HepG2 (cell line): Measurements from ENCODE around the gene GALNT11. TPM values are rescaled to one million over a fixed set of nuclear protein-coding genes. Genes with fewer than 3 reads are reported as not detected.

Source experiments
- ATAC-seq: fragments of 200-7000 bp; cut with Tn5 transposase; 3 replicates; pipeline ENCODE4 v1.9.1; 2020; ENCODE audit warnings: mild to moderate bottlenecking, moderate library complexity
- BruUV-seq: library from RNA; stranded (reverse); fragments of 400-500 nt; replicated peaks from 2 replicates; lab custom pipeline; 2021; lab: Mats Ljungman, UMichigan
- CTCF ChIA-PET: fragments of 300-600 bp; formaldehyde crosslinking; extraction: SDS; loops from one replicate; lab custom pipeline; 2021; ENCODE audit warnings: low total read pairs, inconsistent platforms, low intra/inter-chr PET ratio; lab: Yijun Ruan, JAX
- POLR2A ChIA-PET: fragments of 350-600 bp; sonication (Branson Sonifier 250); formaldehyde crosslinking; loops from one replicate; lab custom pipeline; 2020; ENCODE audit warnings: antibody characterized with exemption, inconsistent platforms; lab: Yijun Ruan, JAX
- DNase-seq: peaks from one replicate; pipeline ENCODE4 v3.0.0-alpha.2; 2015; ENCODE audit warnings: low spot score
- FAIRE-seq: peaks from 3 replicates; lab custom pipeline; 2011; peaks lifted over from hg19 to GRCh38; lab: Jason Lieb, UNC
- H2AFZ ChIP-seq: one replicate; pipeline ENCODE4 v1.6.1; 2011; ENCODE audit warnings: low read length, inconsistent platforms
- H3K27ac ChIP-seq: fragments of 300-600 bp; 3 replicates; pipeline ENCODE4 v1.8.0; 2011; ENCODE audit warnings: mixed run types, mild to moderate bottlenecking, mixed read lengths, low read length, inconsistent platforms; ENCODE audit not compliant: insufficient read depth; ENCODE audit errors: extremely low read length
- H3K27me3 ChIP-seq, 2 experiments: fragments of 200-600 bp in 1 of 2; 2 replicates in 1 of 2; 3 replicates in 1 of 2; pipeline versions ENCODE4 v1.6.0 to v1.8.0; 2011; ENCODE audit warnings: low read length in 2 of 2, mild to moderate bottlenecking in 2 of 2, moderate library complexity in 2 of 2, inconsistent platforms in 1 of 2; ENCODE audit not compliant: insufficient read depth in 2 of 2, control insufficient read depth in 1 of 2
- H3K36me3 ChIP-seq, 2 experiments: fragments of 200-600 bp in 1 of 2; replicated peaks in 1 of 2; 2 replicates in 1 of 2; 3 replicates in 1 of 2; pipeline versions ENCODE4 v1.5.1 to v1.8.0; 2011; ENCODE audit warnings: low read length in 2 of 2, inconsistent platforms in 1 of 2; ENCODE audit not compliant: insufficient read depth in 2 of 2, control insufficient read depth in 1 of 2
- H3K4me1 ChIP-seq: 2 replicates; pipeline ENCODE4 v1.5.1; 2012; ENCODE audit warnings: low read length, inconsistent platforms; ENCODE audit not compliant: insufficient read depth
- H3K4me2 ChIP-seq: 2 replicates; pipeline ENCODE4 v1.6.0; 2011; ENCODE audit warnings: low read depth, low read length, inconsistent platforms
- H3K4me3 ChIP-seq, 3 experiments: fragments of 200-600 bp in 1 of 3; sonication (generic), shearing (Covaris generic) in 1 of 3; replicated peaks in 1 of 3; 2 replicates each; pipeline ENCODE4 v1.5.1; 2011 to 2016; ENCODE audit warnings: low read length in 3 of 3, inconsistent platforms in 2 of 3, low read depth in 2 of 3, mild to moderate bottlenecking in 2 of 3, control low read depth in 1 of 3, mixed read lengths in 1 of 3; ENCODE audit not compliant: insufficient read depth in 1 of 3
- H3K79me2 ChIP-seq: one replicate; pipeline ENCODE4 v1.6.1; 2011; ENCODE audit warnings: low read length, inconsistent platforms; ENCODE audit not compliant: insufficient read depth
- H3K9ac ChIP-seq: 2 replicates; pipeline ENCODE4 v1.6.0; 2011; ENCODE audit warnings: mild to moderate bottlenecking, low read depth, low read length, inconsistent platforms; ENCODE audit not compliant: insufficient read depth
- H3K9me3 ChIP-seq: 2 replicates; pipeline ENCODE4 v1.5.1; 2012; ENCODE audit warnings: mild to moderate bottlenecking, low read length
- H4K20me1 ChIP-seq: 2 replicates; pipeline ENCODE4 v1.6.0; 2011; ENCODE audit warnings: inconsistent platforms, mild to moderate bottlenecking, low read length, moderate library complexity; ENCODE audit not compliant: insufficient read depth
- CCDC6 ChIP-seq: sonication (generic); formaldehyde crosslinking; IDR thresholded peaks from 2 replicates; pipeline ENCODE4 v1.8.1; 2022; ENCODE audit warnings: mild to moderate bottlenecking, missing genetic modification reagents, moderate library complexity
- CEBPB ChIP-seq: IDR thresholded peaks from 2 replicates; pipeline ENCODE4 v1.6.1; 2011; ENCODE audit warnings: low read depth, low read length, improper control_type of control experiment, borderline replicate concordance
- FIP1L1 ChIP-seq: fragments of 200-400 bp; formaldehyde crosslinking; IDR thresholded peaks from 2 replicates; pipeline ENCODE4 v1.6.1; 2018; ENCODE audit warnings: low read depth, mild to moderate bottlenecking, low read length, moderate library complexity, borderline replicate concordance; ENCODE audit not compliant: insufficient read depth
- FOSL1 ChIP-seq: sonication (generic); formaldehyde crosslinking; IDR thresholded peaks from 2 replicates; pipeline ENCODE4 v1.9.0; 2021; ENCODE audit warnings: missing genetic modification reagents, borderline replicate concordance
- PHF8 ChIP-seq: sonication (generic); formaldehyde crosslinking; IDR thresholded peaks from 2 replicates; pipeline ENCODE4 v1.5.0; 2020; ENCODE audit warnings: missing genetic modification reagents
- RARA ChIP-seq: IDR thresholded peaks from 2 replicates; pipeline ENCODE4 v1.6.1; 2016; ENCODE audit warnings: missing genetic modification reagents, missing compliant biosample characterization
- ZFP36 ChIP-seq: fragments of 150-350 bp; IDR thresholded peaks from 2 replicates; pipeline ENCODE4 v1.6.1; 2018; ENCODE audit warnings: borderline replicate concordance, low read length, low read depth; ENCODE audit not compliant: partially characterized antibody
- ZNF616 ChIP-seq: sonication (generic); formaldehyde crosslinking; IDR thresholded peaks from 2 replicates; pipeline ENCODE4 v1.5.0; 2020; ENCODE audit warnings: low read depth, mild to moderate bottlenecking, missing genetic modification reagents
- ZNF746 ChIP-seq: sonication (generic); formaldehyde crosslinking; IDR thresholded peaks from 2 replicates; pipeline ENCODE4 v1.8.0; 2022; ENCODE audit warnings: mild to moderate bottlenecking, missing genetic modification reagents
- ZNF780A ChIP-seq: sonication (generic); formaldehyde crosslinking; IDR thresholded peaks from 2 replicates; pipeline ENCODE4 v1.8.0; 2022; ENCODE audit warnings: mild to moderate bottlenecking, missing genetic modification reagents, moderate library complexity
- ZSCAN20 ChIP-seq: sonication (generic); formaldehyde crosslinking; IDR thresholded peaks from 2 replicates; pipeline ENCODE4 v1.4.0; 2020; ENCODE audit warnings: missing genetic modification reagents, mild to moderate bottlenecking, borderline replicate concordance
- WGBS: methylation state at CpG from one replicate; pipeline ENCODE4 v1.1.6; 2017; ENCODE audit warnings: low lambda C conversion rate; 5-methylcytosine and 5-hydroxymethylcytosine counted together
- in situ Hi-C: cut with HindIII; loops from 2 replicates; pipeline ENCODE4 v1.10.0; 2017; ENCODE audit warnings: low pct_unique_long_range_greater_than_20kb; ENCODE audit not compliant: extremely low pct_ligation_motif_present
- intact Hi-C: fragments of 100-400 bp; cut with micrococcal nuclease; formaldehyde crosslinking; loops from one replicate; pipeline ENCODE4 v1.10.0; 2022; ENCODE audit not compliant: unreplicated experiment
- polyA plus RNA-seq, 8 experiments: library from polyadenylated mRNA; depleted of rRNA in 3 of 8; stranded (reverse) in 7 of 8; unstranded in 1 of 8; fragments of >200 nt; fragmentation: Illumina TruSeq in 4 of 8; extraction: Trizol in 4 of 8; gene quantifications; 2 replicates each; pipeline versions ENCODE4 v1.2.1 to v1.2.3, GENCODE V29; 2011 to 2016; ENCODE audit warnings: low read depth in 4 of 8, missing spikeins in 1 of 8, mixed read lengths in 1 of 8; ENCODE audit not compliant: insufficient read depth in 1 of 8
- total RNA-seq, 5 experiments: library from RNA; depleted of rRNA; stranded (reverse); fragments of >200 nt; fragmentation: Illumina TruSeq; extraction: Trizol; gene quantifications; 2 replicates each; pipeline ENCODE4 v1.2.3, GENCODE V29; 2016; ENCODE audit warnings: low read depth in 1 of 5
- TF ChIP-seq, protein P1 (sequence below): sonication (generic); formaldehyde crosslinking; IDR thresholded peaks from 2 replicates; pipeline ENCODE4 v1.8.0; 2022; ENCODE audit warnings: low read depth, missing genetic modification reagents
- TF ChIP-seq, protein P2 (sequence below): sonication (generic); formaldehyde crosslinking; IDR thresholded peaks from 2 replicates; pipeline ENCODE4 v1.5.0; 2020; ENCODE audit warnings: mild to moderate bottlenecking, missing genetic modification reagents
- TF ChIP-seq, protein P3 (sequence below): sonication (generic); formaldehyde crosslinking; IDR thresholded peaks from 2 replicates; pipeline ENCODE4 v1.9.0; 2022; ENCODE audit warnings: missing genetic modification reagents, mild to moderate bottlenecking, borderline replicate concordance
- TF ChIP-seq, protein P4 (sequence below): sonication (generic); formaldehyde crosslinking; IDR thresholded peaks from 2 replicates; pipeline ENCODE4 v1.8.1; 2023; ENCODE audit warnings: mild to moderate bottlenecking, inconsistent platforms, moderate library complexity, missing genetic modification reagents, borderline replicate concordance
- TF ChIP-seq, protein P5 (sequence below): sonication (generic); formaldehyde crosslinking; IDR thresholded peaks from 2 replicates; pipeline ENCODE4 v1.8.0; 2023; ENCODE audit warnings: mild to moderate bottlenecking, missing genetic modification reagents

GALNT11 gene
- total and polyA plus RNA-seq, 2 of the 13 experiments (the other 11 are each of a cell fraction or from before 2014, with no cell fraction given): 9.3 to 16.3 TPM

DNA sequence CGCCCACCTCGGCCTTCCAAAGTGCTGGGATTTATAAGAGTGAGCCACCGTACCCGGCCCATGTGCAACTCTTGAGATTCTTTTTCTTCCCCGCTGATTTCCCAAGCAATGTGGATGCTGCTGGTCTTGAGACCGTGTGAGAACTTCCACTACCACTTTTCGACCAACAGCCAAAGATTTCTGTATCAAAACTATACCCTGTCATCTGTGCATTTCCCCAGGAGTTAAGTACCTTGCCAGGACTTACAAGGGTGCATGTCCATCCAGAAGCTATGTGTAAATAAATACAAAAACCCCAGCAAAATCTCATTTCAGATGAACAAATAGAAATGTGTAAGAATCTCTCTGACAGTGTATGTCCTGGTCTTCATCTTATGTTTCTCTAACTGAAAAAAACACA, 9.9 kb upstream of the GALNT11 start:
- ChIA-PET POLR2A (no interaction called here), CTCF (no interaction called here)
- no peaks in the 10 kb centered on the region for H4K20me1 ChIP-seq
- no peaks in the 10 kb centered on the region for H3K9me3 ChIP-seq
- no peak overlapping the region for H3K4me2 ChIP-seq
- ATAC-seq (no peak), FAIRE-seq (no peak), DNase-seq (no peak)
- TF ChIP-seq ZNF616 (CRISPR knock-in tag): no peak
- no peak for TF ChIP-seq FOSL1
- TF ChIP-seq, protein P1, sequence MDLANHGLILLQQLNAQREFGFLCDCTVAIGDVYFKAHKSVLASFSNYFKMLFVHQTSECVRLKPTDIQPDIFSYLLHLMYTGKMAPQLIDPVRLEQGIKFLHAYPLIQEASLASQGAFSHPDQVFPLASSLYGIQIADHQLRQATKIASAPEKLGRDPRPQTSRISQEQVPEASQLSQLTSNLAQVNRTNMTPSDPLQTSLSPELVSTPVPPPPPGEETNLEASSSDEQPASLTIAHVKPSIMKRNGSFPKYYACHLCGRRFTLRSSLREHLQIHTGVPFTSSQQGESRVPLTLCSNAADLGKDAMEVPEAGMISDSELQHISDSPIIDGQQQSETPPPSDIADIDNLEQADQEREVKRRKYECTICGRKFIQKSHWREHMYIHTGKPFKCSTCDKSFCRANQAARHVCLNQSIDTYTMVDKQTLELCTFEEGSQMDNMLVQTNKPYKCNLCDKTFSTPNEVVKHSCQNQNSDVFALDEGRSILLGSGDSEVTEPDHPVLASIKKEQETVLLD (CRISPR knock-in tag): no peak
- TF ChIP-seq RARA (CRISPR knock-in tag): no peak
- TF ChIP-seq, protein P2, sequence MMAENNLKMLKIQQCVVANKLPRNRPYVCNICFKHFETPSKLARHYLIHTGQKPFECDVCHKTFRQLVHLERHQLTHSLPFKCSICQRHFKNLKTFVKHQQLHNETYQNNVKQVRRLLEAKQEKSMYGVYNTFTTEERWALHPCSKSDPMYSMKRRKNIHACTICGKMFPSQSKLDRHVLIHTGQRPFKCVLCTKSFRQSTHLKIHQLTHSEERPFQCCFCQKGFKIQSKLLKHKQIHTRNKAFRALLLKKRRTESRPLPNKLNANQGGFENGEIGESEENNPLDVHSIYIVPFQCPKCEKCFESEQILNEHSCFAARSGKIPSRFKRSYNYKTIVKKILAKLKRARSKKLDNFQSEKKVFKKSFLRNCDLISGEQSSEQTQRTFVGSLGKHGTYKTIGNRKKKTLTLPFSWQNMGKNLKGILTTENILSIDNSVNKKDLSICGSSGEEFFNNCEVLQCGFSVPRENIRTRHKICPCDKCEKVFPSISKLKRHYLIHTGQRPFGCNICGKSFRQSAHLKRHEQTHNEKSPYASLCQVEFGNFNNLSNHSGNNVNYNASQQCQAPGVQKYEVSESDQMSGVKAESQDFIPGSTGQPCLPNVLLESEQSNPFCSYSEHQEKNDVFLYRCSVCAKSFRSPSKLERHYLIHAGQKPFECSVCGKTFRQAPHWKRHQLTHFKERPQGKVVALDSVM: no peak
- TF ChIP-seq CCDC6 (CRISPR knock-in tag): no peak
- TF ChIP-seq, protein P3, sequence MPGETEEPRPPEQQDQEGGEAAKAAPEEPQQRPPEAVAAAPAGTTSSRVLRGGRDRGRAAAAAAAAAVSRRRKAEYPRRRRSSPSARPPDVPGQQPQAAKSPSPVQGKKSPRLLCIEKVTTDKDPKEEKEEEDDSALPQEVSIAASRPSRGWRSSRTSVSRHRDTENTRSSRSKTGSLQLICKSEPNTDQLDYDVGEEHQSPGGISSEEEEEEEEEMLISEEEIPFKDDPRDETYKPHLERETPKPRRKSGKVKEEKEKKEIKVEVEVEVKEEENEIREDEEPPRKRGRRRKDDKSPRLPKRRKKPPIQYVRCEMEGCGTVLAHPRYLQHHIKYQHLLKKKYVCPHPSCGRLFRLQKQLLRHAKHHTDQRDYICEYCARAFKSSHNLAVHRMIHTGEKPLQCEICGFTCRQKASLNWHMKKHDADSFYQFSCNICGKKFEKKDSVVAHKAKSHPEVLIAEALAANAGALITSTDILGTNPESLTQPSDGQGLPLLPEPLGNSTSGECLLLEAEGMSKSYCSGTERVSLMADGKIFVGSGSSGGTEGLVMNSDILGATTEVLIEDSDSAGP: no peak
- no peak for TF ChIP-seq ZSCAN20
- TF ChIP-seq PHF8 (CRISPR knock-in tag): no peak
- TF ChIP-seq, protein P4, sequence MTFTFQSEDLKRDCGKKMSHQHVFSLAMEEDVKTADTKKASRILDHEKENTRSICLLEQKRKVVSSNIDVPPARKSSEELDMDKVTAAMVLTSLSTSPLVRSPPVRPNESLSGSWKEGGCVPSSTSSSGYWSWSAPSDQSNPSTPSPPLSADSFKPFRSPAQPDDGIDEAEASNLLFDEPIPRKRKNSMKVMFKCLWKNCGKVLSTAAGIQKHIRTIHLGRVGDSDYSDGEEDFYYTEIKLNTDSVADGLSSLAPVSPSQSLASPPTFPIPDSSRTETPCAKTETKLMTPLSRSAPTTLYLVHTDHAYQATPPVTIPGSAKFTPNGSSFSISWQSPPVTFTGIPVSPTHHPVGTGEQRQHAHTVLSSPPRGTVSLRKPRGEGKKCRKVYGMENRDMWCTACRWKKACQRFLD: no peak
- no peak for TF ChIP-seq ZNF746
- TF ChIP-seq ZFP36: no peak
- TF ChIP-seq FIP1L1: no peak
- no peak for TF ChIP-seq CEBPB
- TF ChIP-seq, protein P5, sequence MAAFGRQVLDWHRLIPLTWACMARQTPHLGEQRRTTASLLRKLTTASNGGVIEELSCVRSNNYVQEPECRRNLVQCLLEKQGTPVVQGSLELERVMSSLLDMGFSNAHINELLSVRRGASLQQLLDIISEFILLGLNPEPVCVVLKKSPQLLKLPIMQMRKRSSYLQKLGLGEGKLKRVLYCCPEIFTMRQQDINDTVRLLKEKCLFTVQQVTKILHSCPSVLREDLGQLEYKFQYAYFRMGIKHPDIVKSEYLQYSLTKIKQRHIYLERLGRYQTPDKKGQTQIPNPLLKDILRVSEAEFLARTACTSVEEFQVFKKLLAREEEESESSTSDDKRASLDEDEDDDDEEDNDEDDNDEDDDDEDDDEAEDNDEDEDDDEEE: no peak
- no peak for TF ChIP-seq ZNF780A (CRISPR knock-in tag)
- peaks cover 26% of the 10 kb centered on the region for H3K4me1 ChIP-seq
- no peak overlapping the region for H3K27ac ChIP-seq
- no peaks in the 10 kb centered on the region for H3K36me3 ChIP-seq
- H3K79me2 ChIP-seq: no peaks in the 10 kb centered on the region
- H3K27me3 ChIP-seq: no peaks in the 10 kb centered on the region
- H3K9ac ChIP-seq: no peak overlapping the region
- BruUV-seq: no TSS peak
- H2AFZ ChIP-seq: no peak overlapping the region
- H3K4me3 ChIP-seq: no peak overlapping the region
- 62% methylated on average over 7 of the region's 7 CpGs for WGBS
- in situ Hi-C loops: no loop called here
- intact Hi-C loops: no loop called here
